GM12892 (cell line): ENCODE measurements around the gene CEACAM1.

ENCODE experiments used
- POLR2A ChIP-seq: IDR thresholded peaks from 2 replicates; pipeline ENCODE4 v1.6.1; 2011; ENCODE audit warnings: low read depth, low read length, control low read depth
- POLR2AphosphoS5 ChIP-seq: IDR thresholded peaks from 2 replicates; pipeline ENCODE4 v1.6.1; 2011; ENCODE audit warnings: low read depth, low read length, control low read depth
- TAF1 ChIP-seq: IDR thresholded peaks from 2 replicates; pipeline ENCODE4 v1.6.1; 2011; ENCODE audit warnings: low read depth, mild to moderate bottlenecking, control low read depth, low read length, borderline replicate concordance

GRCh38 chr19:42547929-42548328, 19.6 kb upstream of the CEACAM1 start:
- no peak for TF ChIP-seq TAF1
- no peak for TF ChIP-seq POLR2A
- no peak for TF ChIP-seq POLR2AphosphoS5
